ENCODE results near the gene SRPK3.

The SRPK3 gene

DNA sequence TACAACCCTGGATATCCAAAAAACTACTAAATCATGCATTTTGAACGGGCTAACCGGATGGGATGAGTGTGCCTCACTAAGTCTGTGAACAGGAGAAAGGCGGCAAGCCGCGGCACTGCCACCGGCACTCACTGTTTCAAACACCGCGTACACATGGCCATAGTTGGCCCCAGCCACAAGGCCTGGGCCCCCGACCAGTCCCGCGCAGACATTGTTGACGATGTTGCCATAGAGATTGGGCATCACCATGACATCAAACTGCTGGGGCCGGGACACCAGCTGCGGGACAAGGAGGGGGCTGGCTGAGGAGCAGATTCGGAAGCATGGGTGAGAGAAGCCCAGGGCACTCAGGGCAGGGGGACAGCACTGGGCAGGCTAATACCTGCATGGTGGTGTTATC lies 5.8 kb downstream of the SRPK3 start:
- DNase-seq (ENCODE audit: extremely low spot score) = no peak
- CTCF ChIA-PET = interaction anchor here (1.4 kb wide), 1 partner anchor 161 kb away, joined by 4 read pairs; no protein-coding TSS in a partner anchor
- POLR2A ChIA-PET = no interaction called here
- no peak for TF ChIP-seq CTCF (IDR thresholded peaks at IDR 0.05; ENCODE audit: control extremely low read depth, extremely low read depth, low read depth, missing control alignments)

DNA sequence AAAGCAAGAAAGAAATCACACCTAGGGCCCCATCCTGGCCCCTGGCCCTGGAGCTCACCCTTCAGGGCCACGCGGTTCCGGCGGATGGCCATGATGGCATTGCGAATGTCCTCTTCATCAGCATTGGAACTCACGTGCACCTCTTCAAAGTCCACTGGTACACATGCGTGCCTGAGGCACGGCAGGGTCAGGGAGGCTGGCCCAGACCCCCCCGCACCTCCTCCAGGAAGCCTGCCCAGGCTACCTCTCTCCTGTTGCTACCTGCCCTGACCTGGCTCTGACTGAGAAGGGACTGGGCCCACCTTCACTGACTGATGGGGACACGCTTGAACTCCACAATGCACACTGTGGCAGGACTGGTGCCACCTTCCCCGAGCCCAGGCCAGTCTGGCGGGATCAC lies 8.8 kb downstream of the SRPK3 start:
- no peak for TF ChIP-seq CTCF (IDR thresholded peaks at IDR 0.05; ENCODE audit: control extremely low read depth, extremely low read depth, low read depth, missing control alignments)
- CTCF ChIA-PET = interaction anchor here (1.6 kb wide), 1 partner anchor 10 kb away, joined by 3 read pairs; no protein-coding TSS in a partner anchor
- no peak for DNase-seq (ENCODE audit: extremely low spot score)
- POLR2A ChIA-PET = no interaction called here

GRCh38 chrX:153791104-153791852 lies 10.4 kb downstream of the SRPK3 start:
- TF ChIP-seq CTCF (IDR thresholded peaks at IDR 0.05; ENCODE audit: control extremely low read depth, extremely low read depth, low read depth, missing control alignments) = no peak
- POLR2A ChIA-PET = no interaction called here
- no peak for DNase-seq (ENCODE audit: extremely low spot score)
- CTCF ChIA-PET = no interaction called here

GRCh38 chrX:153792368-153792767 lies 11.5 kb downstream of the SRPK3 start:
- POLR2A ChIA-PET = no interaction called here

DNA sequence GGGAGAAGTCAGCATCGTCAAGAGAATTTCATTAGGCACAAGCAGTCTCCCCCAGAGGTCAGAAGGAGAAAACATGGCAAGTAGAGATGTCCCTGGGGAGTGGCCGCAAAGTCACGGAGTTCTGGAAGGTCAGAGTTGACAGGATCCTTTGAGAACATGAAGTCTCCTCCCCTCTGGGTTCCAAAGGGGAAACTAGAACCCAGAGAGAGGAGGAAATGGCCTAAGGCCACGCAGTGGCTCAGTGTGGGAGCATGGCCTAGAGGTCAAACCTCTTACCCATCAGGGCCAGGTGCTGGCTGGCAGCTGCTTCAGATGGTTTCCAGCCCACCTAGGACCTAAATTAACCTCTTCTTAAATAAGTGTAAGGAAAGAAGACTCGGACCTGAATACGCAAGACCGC lies 12.4 kb downstream of the SRPK3 start:
- TF ChIP-seq CTCF (IDR thresholded peaks at IDR 0.05; ENCODE audit: control extremely low read depth, extremely low read depth, low read depth, missing control alignments) = no peak
- no peak for DNase-seq (ENCODE audit: extremely low spot score)
- POLR2A ChIA-PET = interaction anchor here (1.1 kb wide), 1 partner anchor 134 kb away, joined by 3 read pairs; no protein-coding TSS in a partner anchor
- CTCF ChIA-PET = no interaction called here

More at GRCh38 chrX:153792368-153792767, 11.5 kb downstream of the SRPK3 start:
- no peak for DNase-seq (ENCODE audit: extremely low spot score)
- no peak for TF ChIP-seq CTCF (IDR thresholded peaks at IDR 0.05; ENCODE audit: control extremely low read depth, extremely low read depth, low read depth, missing control alignments)
- CTCF ChIA-PET = no interaction called here

DNA sequence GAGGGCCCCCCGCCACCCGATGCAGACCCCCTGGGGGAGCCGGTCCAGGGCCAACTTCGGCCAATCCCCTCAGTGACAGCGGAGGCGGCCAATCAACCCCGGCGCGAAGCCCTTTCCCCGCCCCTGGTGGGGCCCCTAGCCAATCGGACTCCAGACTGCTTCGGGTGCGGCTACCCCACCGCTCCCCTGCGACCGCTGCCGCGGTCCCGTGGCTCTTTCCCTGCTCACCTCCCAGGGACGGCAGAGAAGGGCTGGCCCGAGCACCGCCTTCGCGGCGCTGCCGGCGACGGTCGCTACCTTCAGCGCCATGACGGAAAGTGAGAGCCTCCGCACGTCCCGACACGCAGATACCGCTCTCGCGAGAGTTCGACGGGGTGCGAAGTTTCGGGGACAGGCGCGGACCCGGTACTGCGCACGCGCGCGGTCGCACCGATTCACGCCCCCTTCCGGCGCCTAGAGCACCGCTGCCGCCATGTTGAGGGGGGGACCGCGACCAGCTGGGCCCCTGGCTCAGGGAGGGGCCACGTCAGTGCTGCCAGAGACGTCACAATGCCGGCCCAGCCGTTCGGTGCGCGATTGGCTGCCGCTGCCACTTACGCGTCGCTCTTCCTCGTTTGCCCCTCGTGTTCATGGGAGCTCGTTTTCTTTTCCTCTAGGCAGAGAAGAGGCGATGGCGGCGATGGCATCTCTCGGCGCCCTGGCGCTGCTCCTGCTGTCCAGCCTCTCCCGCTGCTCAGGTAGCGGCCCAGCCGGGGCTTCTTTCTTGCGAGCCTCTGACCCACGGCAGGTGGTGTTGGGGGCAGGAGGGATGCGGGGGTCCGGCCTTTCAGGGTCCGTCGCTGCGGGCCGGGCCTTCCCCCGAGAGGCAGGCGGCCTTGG lies 13.4 kb downstream of the SRPK3 start, which contains the start of the genes IDH3G and SSR4:
Gene IDH3G, minus strand, starts transcription at position 358 of the 879 bp plus-strand sequence. Its CDS starts 49 bp downstream, at position 309.
Gene SSR4, plus strand, starts transcription at position 651 of the 879 bp plus-strand sequence. Its CDS starts 20 bp downstream, at position 671.
- ChIA-PET POLR2A (interaction anchor here (1.0 to 1.1 kb wide), 2 partner anchors 133 to 577 kb away, joined by 3 read pairs; no protein-coding TSS in a partner anchor), CTCF (no interaction called here)
- no peak for TF ChIP-seq CTCF (IDR thresholded peaks at IDR 0.05; ENCODE audit: control extremely low read depth, extremely low read depth, low read depth, missing control alignments)
- peak; percentile 96 for DNase-seq (ENCODE audit: extremely low spot score)
